Stimulated activated naive CD8-positive, alpha-beta T cell treated with anti-CD3 and anti-CD28 coated beads, Interleukin-15, Interleukin-2, amounts not matched to agents 100 U/mL and 50 U/mL, for 24 hours (primary cell): ENCODE measurements around the gene HNRNPA3.
"Not testable (repeated sequence)": the region's sequence is repeated elsewhere in the genome, so short reads cannot be mapped to it uniquely, and the experiment has no call there.

Experiments
- ATAC-seq: fragments of 150-1000 bp; cut with Tn5 transposase; one replicate; pipeline ENCODE4 v1.10.0; 2021
- DNase-seq: peaks from one replicate; pipeline ENCODE4 v3.0.0; 2021

HNRNPA3 gene

GRCh38 chr2:177188482-177189469, 23.8 kb upstream of the HNRNPA3 start:
- no peak for ATAC-seq
- no peak for DNase-seq

GRCh38 chr2:177190941-177191340, 21.7 kb upstream of the HNRNPA3 start:
- DNase-seq (no peak), ATAC-seq (no peak)

GRCh38 chr2:177192788-177193187, 19.8 kb upstream of the HNRNPA3 start:
- DNase-seq, result no peak
- no peak for ATAC-seq

DNA sequence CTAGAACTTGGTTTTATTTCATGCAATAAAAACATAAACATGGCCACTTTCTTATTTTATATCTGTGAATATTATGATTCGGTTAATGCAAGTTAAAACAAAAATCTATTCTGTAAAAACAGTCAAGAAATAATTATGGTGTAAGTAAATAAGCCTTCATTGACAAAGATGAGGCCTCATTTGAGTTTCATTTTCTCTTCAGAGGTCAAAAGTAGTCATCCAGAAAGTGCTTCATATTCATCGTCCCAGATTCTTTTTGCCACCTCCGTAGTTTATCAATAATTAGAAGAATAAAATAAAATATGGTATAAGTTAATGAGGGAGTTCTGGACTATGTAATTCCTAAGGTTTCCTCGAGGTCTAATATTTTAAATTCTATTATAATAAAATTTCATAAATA, 19.4 kb upstream of the HNRNPA3 start:
- DNase-seq, result no peak
- no peak for ATAC-seq

GRCh38 chr2:177195194-177195593, 17.4 kb upstream of the HNRNPA3 start:
- DNase-seq (no peak), ATAC-seq (no peak)

DNA sequence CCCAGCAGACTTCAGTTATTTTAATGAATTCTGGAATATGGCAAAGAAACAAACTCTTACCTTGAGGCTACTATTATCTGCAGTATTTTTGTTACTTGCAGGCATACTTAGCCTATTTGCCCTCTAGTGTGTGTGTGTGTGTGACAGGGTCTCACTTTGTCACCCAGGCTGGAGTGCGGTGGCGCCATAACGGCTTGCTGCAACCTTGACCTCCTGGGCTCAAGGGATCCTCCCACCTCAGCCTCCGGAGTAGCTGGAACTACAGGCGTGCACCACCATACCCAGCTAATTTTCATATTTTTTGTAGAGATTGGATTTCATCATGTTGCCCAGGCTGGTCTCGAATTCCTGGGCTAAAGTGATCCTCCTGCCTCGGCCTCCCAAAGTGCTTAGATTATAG, 12.2 kb upstream of the HNRNPA3 start:
- not testable (repeated sequence) for ATAC-seq, DNase-seq

DNA sequence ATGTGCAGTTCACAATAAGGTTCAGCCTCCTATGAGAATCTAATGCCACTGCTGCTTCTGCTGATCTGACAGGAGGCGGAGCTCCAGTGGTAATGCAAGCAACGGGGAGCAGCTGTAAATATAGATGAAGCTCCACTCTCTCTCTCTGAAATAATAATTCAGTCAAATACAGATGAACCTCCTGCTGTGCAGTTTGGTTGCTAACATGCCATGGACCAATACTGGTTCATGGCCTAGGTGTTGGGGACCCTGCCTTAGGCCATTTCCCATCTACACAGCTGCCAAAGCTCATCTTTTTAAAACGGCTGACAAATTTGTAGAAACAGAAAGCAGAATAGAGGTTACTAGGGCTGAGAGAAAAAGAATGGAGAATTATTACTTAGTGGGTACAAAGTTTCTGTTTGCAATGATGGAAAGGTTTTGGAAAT, 10.7 kb upstream of the HNRNPA3 start:
- DNase-seq (no peak), ATAC-seq (no peak)

- DNase-seq (no peak), ATAC-seq (no peak)
Measured at GRCh38 chr2:177204417-177204816, 8.2 kb upstream of the HNRNPA3 start.

GRCh38 chr2:177207101-177207500, 5.5 kb upstream of the HNRNPA3 start:
- ATAC-seq (peak; percentile 32), DNase-seq (no peak)

DNA sequence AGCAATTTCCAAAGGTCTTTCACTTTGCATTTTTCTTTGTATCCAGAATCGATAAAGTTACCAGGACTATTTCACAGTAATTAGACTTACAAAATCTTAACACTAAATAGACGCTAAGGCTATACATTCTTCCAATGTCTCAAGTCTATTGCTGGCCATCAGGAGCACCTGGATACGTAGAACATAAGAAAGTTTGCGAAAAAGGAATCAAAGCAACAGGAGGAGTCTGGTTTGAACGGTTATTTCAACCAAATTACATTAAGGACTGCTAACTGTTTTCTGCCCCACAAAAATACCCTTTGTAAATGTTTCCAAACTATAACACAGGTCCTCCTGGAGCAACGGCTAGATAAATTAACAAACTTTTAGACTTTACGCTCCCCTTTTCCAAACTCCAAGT, 1.4 kb upstream of the HNRNPA3 start:
- no peak for DNase-seq
- no peak for ATAC-seq

DNA sequence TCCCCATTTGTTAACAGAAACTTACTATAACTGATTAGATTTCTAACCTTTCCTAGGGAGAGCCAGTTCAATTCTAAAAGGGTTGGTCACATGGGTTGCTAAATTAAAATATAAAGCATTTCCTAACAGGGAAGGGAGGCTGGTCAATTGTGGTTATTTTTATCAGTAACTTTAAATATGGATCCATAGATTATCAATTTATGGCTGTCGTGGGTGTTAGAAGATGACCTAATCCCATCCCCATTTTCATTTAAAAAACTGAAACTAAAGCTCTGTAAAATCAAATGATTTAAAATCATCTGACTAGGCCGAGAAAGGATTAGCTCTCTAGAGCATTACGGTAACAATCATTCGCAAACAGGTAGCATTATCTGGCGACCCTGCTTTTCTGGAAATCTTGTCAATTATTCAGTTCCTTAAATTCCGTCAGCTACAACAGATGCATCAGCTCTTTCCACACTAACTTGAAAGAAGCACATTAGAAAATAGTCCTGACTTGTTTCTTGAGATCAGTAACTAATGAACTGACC, 953 bp upstream of the HNRNPA3 start:
- DNase-seq, result no peak
- ATAC-seq, result no peak

- ATAC-seq (peak; percentile 70), DNase-seq (peak; percentile 95)
Measured at GRCh38 chr2:177212891-177213856, 580 bp downstream of the HNRNPA3 start.

DNA sequence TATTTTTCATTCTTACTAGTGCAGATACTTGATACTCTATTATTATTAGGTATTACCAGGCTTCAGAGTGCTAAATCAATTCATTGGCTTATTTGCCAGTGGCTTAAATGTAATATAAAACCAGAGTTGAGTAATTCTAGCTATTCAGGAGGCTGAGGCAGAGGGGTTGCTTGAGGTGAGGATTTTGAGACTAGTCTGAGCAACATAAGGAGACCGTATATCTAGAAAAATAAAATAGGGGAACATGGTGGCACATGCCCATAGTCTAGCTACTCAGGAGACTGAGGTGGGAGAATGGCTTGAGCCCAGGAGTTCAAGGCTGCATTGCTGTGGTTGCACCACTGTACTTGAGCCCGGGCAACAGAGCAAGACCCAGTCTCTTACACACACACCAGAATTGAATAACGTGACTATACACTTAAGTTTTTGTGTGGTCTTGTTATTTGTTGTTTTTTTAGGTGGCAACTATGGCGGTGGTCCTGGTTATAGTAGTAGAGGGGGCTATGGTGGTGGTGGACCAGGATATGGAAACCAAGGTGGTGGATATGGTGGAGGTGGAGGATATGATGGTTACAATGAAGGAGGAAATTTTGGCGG, 4.8 kb downstream of the HNRNPA3 start:
- no peak for DNase-seq
- ATAC-seq, result no peak

DNA sequence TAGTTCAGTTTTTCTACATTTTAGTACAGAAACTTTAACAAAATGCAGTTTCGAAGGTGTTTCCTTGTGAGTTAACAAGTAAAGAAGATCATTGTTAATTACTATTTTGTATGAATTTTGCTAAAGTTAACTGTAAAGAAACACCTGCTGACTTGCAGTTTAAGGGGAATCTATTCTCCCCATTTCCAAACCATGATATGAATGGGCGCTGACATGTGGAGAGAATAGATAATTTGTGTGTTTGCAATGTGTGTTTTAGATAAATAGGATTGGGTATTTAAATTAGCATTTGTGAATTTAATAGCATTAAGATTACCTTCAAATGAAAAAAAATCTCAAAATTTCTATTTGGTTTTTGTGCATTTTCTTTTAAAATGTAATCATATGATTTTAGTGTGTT, 7.2 kb downstream of the HNRNPA3 start:
- not testable (repeated sequence) for DNase-seq, ATAC-seq

GRCh38 chr2:177221534-177221933, 8.9 kb downstream of the HNRNPA3 start:
- DNase-seq (no peak), ATAC-seq (no peak)

DNA sequence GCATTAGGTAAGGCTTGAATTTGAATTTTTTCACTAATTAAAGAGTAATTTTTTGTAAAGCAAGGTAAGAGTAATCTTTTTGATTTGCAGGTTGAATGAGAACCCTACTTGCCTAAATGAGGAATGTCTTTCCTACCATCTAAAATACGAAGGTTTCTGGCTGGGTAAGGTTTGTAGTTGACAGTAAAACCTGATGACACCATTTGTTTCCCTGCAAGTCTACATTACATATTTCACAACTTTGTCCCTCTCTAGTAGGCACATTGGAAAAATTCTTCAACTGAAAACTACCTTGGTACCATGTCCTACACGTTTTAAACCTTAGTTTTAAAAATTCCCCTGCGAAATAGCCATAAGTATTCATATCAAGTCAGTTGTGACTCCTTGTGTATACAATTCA, 9.4 kb downstream of the HNRNPA3 start:
- DNase-seq, result no peak
- ATAC-seq, result no peak

DNA sequence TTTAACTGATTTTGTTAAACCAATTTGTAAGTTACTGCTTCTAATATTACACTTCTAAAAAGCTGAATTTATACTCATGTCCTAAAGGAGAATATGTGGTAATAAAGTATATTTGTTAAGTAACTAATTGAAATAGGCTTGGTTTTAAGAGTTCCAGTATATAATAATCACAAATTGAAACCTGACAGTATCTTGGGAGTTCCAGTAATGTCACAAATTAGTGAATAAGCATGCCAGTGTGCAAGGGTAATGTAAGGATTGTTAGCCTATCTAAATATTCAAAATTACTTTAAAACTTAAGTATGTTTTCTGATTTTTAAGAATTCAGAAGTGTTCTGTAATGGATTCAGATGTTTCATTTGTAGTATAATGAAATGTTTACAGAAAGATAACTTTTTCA, 10.8 kb downstream of the HNRNPA3 start:
- not testable (repeated sequence) for ATAC-seq, DNase-seq

GRCh38 chr2:177225965-177226360, 13.4 kb downstream of the HNRNPA3 start:
- ATAC-seq (no peak), DNase-seq (no peak)

DNA sequence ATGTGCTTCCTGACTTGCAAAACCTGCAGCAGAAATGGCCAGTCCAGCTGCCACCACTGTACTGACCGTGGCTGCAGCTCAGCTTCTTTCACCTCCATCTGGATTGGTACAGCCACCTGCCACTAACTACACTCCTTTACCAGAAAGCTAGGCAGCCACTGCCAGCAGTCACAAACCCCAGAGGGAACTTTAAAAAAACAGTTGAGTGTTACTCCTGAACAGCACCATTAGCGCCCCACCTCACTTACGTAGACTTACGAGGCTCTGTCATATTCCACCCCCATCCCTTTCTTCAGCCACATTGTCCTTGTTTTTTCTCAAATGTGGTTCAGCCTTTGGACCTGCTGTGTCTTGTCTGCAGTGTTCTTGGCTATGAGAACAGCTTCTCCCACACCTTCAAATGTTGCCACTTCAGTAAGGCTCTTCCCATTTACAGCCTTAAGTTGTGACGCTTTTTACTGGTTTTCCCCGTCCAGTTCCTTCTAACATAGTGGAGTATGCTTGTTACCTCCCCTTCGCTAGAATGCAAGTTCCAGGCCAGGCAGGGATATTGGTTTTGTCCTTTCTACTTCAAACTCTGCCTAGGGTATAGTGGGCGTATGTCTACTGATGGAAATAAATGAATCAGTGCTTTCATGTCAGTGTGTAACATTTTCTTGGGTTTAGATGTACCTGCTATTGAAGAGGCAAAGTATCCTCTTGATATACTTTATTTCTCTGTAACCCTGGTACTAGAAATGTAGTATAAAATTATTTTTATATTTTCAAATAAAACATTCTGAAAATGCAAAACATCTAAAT, 17.0 kb downstream of the HNRNPA3 start:
- DNase-seq (no peak), ATAC-seq (no peak)

GRCh38 chr2:177231270-177231669, 18.7 kb downstream of the HNRNPA3 start:
- DNase-seq, result no peak
- ATAC-seq, result no peak

DNA sequence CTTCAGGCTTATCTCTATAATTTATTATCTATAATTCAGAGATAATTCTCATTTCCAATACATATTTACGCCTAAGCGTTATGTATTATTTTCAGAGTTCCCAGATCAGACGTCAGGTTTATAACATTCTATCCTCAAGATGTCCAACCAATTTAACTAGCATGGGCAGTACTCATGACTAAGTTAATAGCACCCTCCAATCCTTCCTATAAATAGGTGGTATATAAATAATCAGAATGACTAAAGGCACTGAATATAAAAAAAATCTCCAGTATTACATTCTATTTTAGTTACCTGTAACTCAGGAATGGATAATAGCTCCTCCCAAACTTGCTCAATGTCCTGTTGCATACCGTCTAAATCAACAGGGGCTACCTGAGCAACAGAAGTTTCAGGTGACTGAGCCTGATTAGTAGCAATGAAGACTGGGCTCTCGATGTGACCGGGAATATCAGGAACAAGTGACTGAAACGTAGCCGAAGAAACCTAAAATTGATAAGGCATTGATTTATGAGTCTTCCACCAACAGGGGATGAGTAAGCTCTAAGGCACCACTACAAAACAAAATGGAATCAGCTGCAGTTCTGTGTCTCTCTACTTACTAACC, 19.6 kb downstream of the HNRNPA3 start:
- ATAC-seq (no peak), DNase-seq (no peak)
